Loucy (cell line): ENCODE results near the gene PCLO.

Experiments
- H2AFZ ChIP-seq: fragments of 200-600 bp; sonication (generic); 2 replicates; pipeline ENCODE4 v1.6.0; 2016; ENCODE audit warnings: antibody characterized with exemption, mild to moderate bottlenecking, low read length, moderate library complexity
- H3F3A ChIP-seq: fragments of 200-600 bp; 2 replicates; pipeline ENCODE4 v1.6.0; 2016; ENCODE audit warnings: antibody characterized with exemption, low read depth, mild to moderate bottlenecking
- H3K27me3 ChIP-seq: fragments of 200-600 bp; sonication (generic); 2 replicates; pipeline ENCODE4 v1.6.1; 2014; ENCODE audit warnings: low read length, mild to moderate bottlenecking; ENCODE audit not compliant: insufficient read depth, poor library complexity, severe bottlenecking
- H3K36me3 ChIP-seq: fragments of 200-600 bp; sonication (generic); 2 replicates; pipeline ENCODE4 v1.6.1; 2016; ENCODE audit warnings: low read length; ENCODE audit not compliant: insufficient read depth
- H3K4me1 ChIP-seq: fragments of 200-600 bp; sonication (generic); 2 replicates; pipeline ENCODE4 v1.5.1; 2014; ENCODE audit warnings: low read length, mild to moderate bottlenecking; ENCODE audit not compliant: insufficient read depth, poor library complexity, severe bottlenecking
- H3K4me2 ChIP-seq: fragments of 200-600 bp; sonication (generic); 2 replicates; pipeline ENCODE4 v1.6.0; 2014; ENCODE audit warnings: antibody characterized with exemption, low read length, low read depth, mild to moderate bottlenecking; ENCODE audit not compliant: poor library complexity, severe bottlenecking
- H3K4me3 ChIP-seq: fragments of 200-600 bp; sonication (generic); 2 replicates; pipeline ENCODE4 v1.5.1; 2014; ENCODE audit warnings: low read length, mild to moderate bottlenecking, mixed read lengths; ENCODE audit not compliant: poor library complexity, severe bottlenecking
- H3K79me2 ChIP-seq: fragments of 200-600 bp; sonication (generic); 2 replicates; pipeline ENCODE4 v1.6.1; 2014; ENCODE audit warnings: low read length; ENCODE audit not compliant: insufficient read depth
- H3K9ac ChIP-seq: fragments of 200-600 bp; sonication (generic); 2 replicates; pipeline ENCODE4 v1.6.0; 2014; ENCODE audit warnings: mild to moderate bottlenecking, low read depth, low read length, moderate library complexity; ENCODE audit not compliant: poor library complexity, severe bottlenecking
- H3K9me2 ChIP-seq: fragments of 200-600 bp; sonication (generic); replicated peaks from 2 replicates; pipeline ENCODE4 v1.6.1; 2016; ENCODE audit warnings: low read depth, low read length, mixed read lengths
- H3K9me3 ChIP-seq: fragments of 200-600 bp; sonication (generic); 2 replicates; pipeline ENCODE4 v1.6.1; 2014; ENCODE audit warnings: mild to moderate bottlenecking, antibody characterized with exemption, low read length, low read depth; ENCODE audit not compliant: insufficient read depth
- H4K20me1 ChIP-seq: fragments of 200-600 bp; sonication (generic); 2 replicates; pipeline ENCODE4 v1.6.0; 2014; ENCODE audit warnings: antibody characterized with exemption, low read length, mild to moderate bottlenecking; ENCODE audit not compliant: insufficient read depth, poor library complexity, severe bottlenecking
- CTCF ChIP-seq: fragments of 200-600 bp; sonication (generic); conservative IDR thresholded peaks from 2 replicates; pipeline ENCODE4 v1.5.1; 2014; ENCODE audit warnings: mild to moderate bottlenecking, antibody characterized with exemption, low read length
- EZH2phosphoT487 ChIP-seq: fragments of 200-600 bp; IDR thresholded peaks from 2 replicates; pipeline ENCODE4 v1.6.1; 2018; ENCODE audit warnings: antibody characterized with exemption, mild to moderate bottlenecking, moderate library complexity, borderline replicate concordance

The PCLO gene

GRCh38 chr7:82778021-82778420 is 384.7 kb downstream of the PCLO start:
- Histone ChIP-seq H3K4me1 (no peaks in the 10 kb centered on the region), H3K9ac (no peak overlapping the region), H3K27me3 (no peaks in the 10 kb centered on the region), H3K4me2 (no peak overlapping the region), H3K9me2 (no peaks in the 10 kb centered on the region), H3K79me2 (no peaks in the 10 kb centered on the region), H2AFZ (no peak overlapping the region), H3K4me3 (no peak overlapping the region), H3K9me3 (no peaks in the 10 kb centered on the region), H4K20me1 (no peaks in the 10 kb centered on the region), H3F3A (no peaks in the 10 kb centered on the region), H3K36me3 (no peaks in the 10 kb centered on the region)
- TF ChIP-seq EZH2phosphoT487 (no peak), CTCF (no peak)

GRCh38 chr7:82762880-82763279 is 399.8 kb downstream of the PCLO start:
- TF ChIP-seq CTCF (no peak), EZH2phosphoT487 (no peak)
- H3F3A ChIP-seq = no peaks in the 10 kb centered on the region
- no peak overlapping the region for H3K4me3 ChIP-seq
- H3K9ac ChIP-seq = no peak overlapping the region
- no peaks in the 10 kb centered on the region for H3K79me2 ChIP-seq
- H3K9me3 ChIP-seq = no peaks in the 10 kb centered on the region
- no peaks in the 10 kb centered on the region for H3K36me3 ChIP-seq
- no peaks in the 10 kb centered on the region for H4K20me1 ChIP-seq
- no peaks in the 10 kb centered on the region for H3K27me3 ChIP-seq
- H3K9me2 ChIP-seq = no peaks in the 10 kb centered on the region
- no peaks in the 10 kb centered on the region for H3K4me1 ChIP-seq
- H2AFZ ChIP-seq = no peak overlapping the region
- no peak overlapping the region for H3K4me2 ChIP-seq

GRCh38 chr7:82760831-82761230 is 401.9 kb downstream of the PCLO start:
- Histone ChIP-seq H3K9me2 (no peaks in the 10 kb centered on the region), H3K79me2 (no peaks in the 10 kb centered on the region), H3K4me3 (no peak overlapping the region), H3K36me3 (no peaks in the 10 kb centered on the region), H3K4me1 (no peaks in the 10 kb centered on the region), H3K9ac (no peak overlapping the region), H4K20me1 (no peaks in the 10 kb centered on the region), H3K9me3 (no peaks in the 10 kb centered on the region), H2AFZ (no peak overlapping the region), H3F3A (no peaks in the 10 kb centered on the region), H3K4me2 (no peak overlapping the region), H3K27me3 (no peaks in the 10 kb centered on the region)
- TF ChIP-seq CTCF (no peak), EZH2phosphoT487 (no peak)
